ENCODE results near the gene DESI2.
"Not testable (repeated sequence)": the region's sequence is repeated elsewhere in the genome, so short reads cannot be mapped to it uniquely, and the experiment has no call there.

The DESI2 gene

GRCh38 chr1:244735876-244736561 lies 83.1 kb downstream of the DESI2 start:
- no peak overlapping the region for H3K4me3 ChIP-seq (ENCODE audit: low read depth, low read length)
- TF ChIP-seq CTCF (IDR thresholded peaks at IDR 0.05; ENCODE audit: low read depth, low read length), result no peak

- not testable (repeated sequence) for H3K4me3 ChIP-seq (ENCODE audit: low read depth, low read length)
Observed at GRCh38 chr1:244739140-244739539, 86.2 kb downstream of the DESI2 start.

DNA sequence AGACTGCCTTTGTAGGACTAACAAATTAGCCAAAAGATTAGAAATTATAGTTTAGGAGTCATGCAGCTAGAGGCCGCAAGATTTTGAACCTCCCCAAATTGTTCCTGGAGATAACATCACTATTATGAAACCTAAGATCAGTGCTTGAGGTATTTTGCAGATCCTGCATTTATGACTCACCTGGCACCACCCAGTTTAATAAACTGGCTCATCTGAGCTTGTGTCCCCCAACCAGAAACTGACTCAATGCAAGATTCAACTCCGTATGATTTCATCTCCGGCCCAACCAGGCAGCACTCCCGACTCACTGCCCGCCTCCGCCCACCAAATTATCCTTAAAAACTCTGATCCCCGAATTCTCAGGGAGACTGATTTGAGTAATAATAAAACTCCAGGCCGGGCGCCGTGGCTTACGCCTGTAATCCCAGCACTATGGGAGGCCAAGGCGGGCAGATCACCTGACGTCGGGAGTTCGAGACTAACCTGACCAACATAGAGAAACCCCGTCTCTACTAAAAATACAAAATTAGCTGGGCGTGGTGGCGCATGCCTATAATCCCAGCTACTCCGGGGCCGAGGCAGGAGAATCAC lies 87.2 kb downstream of the DESI2 start:
- H3K4me3 ChIP-seq (ENCODE audit: low read depth, low read length), result not testable (repeated sequence)

GRCh38 chr1:244741692-244742091 lies 88.8 kb downstream of the DESI2 start:
- TF ChIP-seq CTCF (IDR thresholded peaks at IDR 0.05; ENCODE audit: low read depth, low read length), result no peak
- H3K4me3 ChIP-seq (ENCODE audit: low read depth, low read length), result no peak overlapping the region

- TF ChIP-seq CTCF (IDR thresholded peaks at IDR 0.05; ENCODE audit: low read depth, low read length), result no peak
- no peak overlapping the region for H3K4me3 ChIP-seq (ENCODE audit: low read depth, low read length)
Observed at GRCh38 chr1:244749230-244750016, 96.5 kb downstream of the DESI2 start.

DNA sequence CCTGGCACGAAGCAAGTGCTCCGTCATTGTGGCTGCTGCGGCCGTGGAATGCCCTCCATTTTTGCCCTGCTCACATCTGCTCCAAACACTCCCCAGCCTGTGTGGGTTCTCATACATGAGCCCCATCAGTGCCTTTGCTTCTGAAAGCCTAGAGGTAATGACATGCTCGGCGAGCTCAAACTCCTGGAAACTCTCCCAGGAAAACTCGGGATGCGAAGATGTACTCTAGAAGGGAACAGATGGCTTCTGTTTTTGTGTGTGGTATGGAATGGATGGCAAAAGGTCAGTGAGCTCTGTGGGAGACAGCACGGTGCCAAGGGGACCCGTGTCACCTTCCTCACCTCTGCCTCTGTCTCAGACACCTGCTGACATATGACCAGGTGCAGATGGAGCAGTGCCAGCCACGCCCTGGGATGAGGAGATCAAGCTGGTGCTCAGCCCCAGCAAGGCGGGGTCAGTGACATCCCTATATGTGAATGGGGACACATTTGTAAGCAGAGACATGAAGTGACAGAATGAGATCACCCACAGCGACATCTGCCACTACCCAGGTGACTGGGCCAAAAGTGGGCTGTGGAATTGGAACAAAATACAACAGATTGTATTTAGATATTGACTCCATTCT lies 98.5 kb downstream of the DESI2 start:
- no peak overlapping the region for H3K4me3 ChIP-seq (ENCODE audit: low read depth, low read length)
- no peak for TF ChIP-seq CTCF (IDR thresholded peaks at IDR 0.05; ENCODE audit: low read depth, low read length)

GRCh38 chr1:244755673-244756072 lies 102.7 kb downstream of the DESI2 start:
- TF ChIP-seq CTCF (IDR thresholded peaks at IDR 0.05; ENCODE audit: low read depth, low read length), result no peak
- no peak overlapping the region for H3K4me3 ChIP-seq (ENCODE audit: low read depth, low read length)

Measured in WI38 (cell line).